PC-3 (cell line): ENCODE data around the gene EPB41L1. TPM values are rescaled to one million over a fixed set of nuclear protein-coding genes. Genes with fewer than 3 reads are reported as not detected.

ENCODE experiments used
- ATAC-seq: fragments of 200-7000 bp; cut with Tn5 transposase; 2 replicates; pipeline ENCODE4 v1.9.1; 2020; ENCODE audit warnings: mild to moderate bottlenecking, moderate library complexity
- BruUV-seq: library from RNA; stranded (reverse); fragments of 400-500 nt; replicated peaks from 2 replicates; lab custom pipeline; 2021; lab: Mats Ljungman, UMichigan
- CTCF ChIA-PET: fragments of 300-600 bp; sonication (Branson Sonifier 250); formaldehyde crosslinking; loops from one replicate; lab custom pipeline; 2022; ENCODE audit warnings: antibody characterized with exemption; lab: Charles Lee
- POLR2A ChIA-PET: fragments of 300-600 bp; sonication (Branson Sonifier 250); formaldehyde crosslinking; loops from one replicate; lab custom pipeline; 2022; ENCODE audit warnings: antibody characterized with exemption; ENCODE audit not compliant: unreplicated experiment; lab: Charles Lee
- DNase-seq: peaks from one replicate; pipeline ENCODE4 v3.0.0-alpha.2; 2015
- H2AFZ ChIP-seq: fragments of 300-600 bp; sonication (generic); 2 replicates; pipeline ENCODE4 v1.6.0; 2016; ENCODE audit warnings: antibody characterized with exemption, low read length
- H3F3A ChIP-seq: fragments of 300-600 bp; sonication (generic); one replicate; pipeline ENCODE4 v1.6.0; 2017; ENCODE audit warnings: antibody characterized with exemption, low read length, control low read depth, mild to moderate bottlenecking; ENCODE audit not compliant: unreplicated experiment
- H3K27ac ChIP-seq: fragments of 300-600 bp; sonication (generic); 2 replicates; pipeline ENCODE4 v1.5.1; 2016; ENCODE audit warnings: mild to moderate bottlenecking, low read length
- H3K27me3 ChIP-seq: fragments of 300-600 bp; sonication (generic); 2 replicates; pipeline ENCODE4 v1.6.1; 2016; ENCODE audit warnings: low read length, mixed read lengths
- H3K36me3 ChIP-seq: fragments of 300-600 bp; sonication (generic); 2 replicates; pipeline ENCODE4 v1.6.1; 2016; ENCODE audit warnings: low read depth, mixed run types, low read length, mixed read lengths
- H3K4me1 ChIP-seq: fragments of 300-600 bp; sonication (generic); 2 replicates; pipeline ENCODE4 v1.5.1; 2016; ENCODE audit warnings: low read length; ENCODE audit not compliant: insufficient read depth
- H3K4me2 ChIP-seq: fragments of 300-600 bp; sonication (generic); 2 replicates; pipeline ENCODE4 v1.6.0; 2016; ENCODE audit warnings: low read length
- H3K4me3 ChIP-seq: fragments of 300-600 bp; sonication (generic); 2 replicates; pipeline ENCODE4 v1.5.1; 2016; ENCODE audit warnings: mild to moderate bottlenecking, low read length, mixed read lengths
- H3K79me2 ChIP-seq: fragments of 300-600 bp; sonication (generic); 2 replicates; pipeline ENCODE4 v1.6.1; 2017; ENCODE audit warnings: low read length, mixed read lengths
- H3K9ac ChIP-seq: fragments of 300-600 bp; sonication (generic); 2 replicates; pipeline ENCODE4 v1.6.0; 2016; ENCODE audit warnings: mild to moderate bottlenecking, low read length
- H3K9me2 ChIP-seq: fragments of 300-600 bp; sonication (generic); replicated peaks from 2 replicates; pipeline ENCODE4 v1.6.1; 2016; ENCODE audit warnings: mixed run types, low read length, mixed read lengths
- H3K9me3 ChIP-seq: fragments of 300-600 bp; sonication (generic); 2 replicates; pipeline ENCODE4 v1.6.1; 2016; ENCODE audit warnings: low read length, mixed read lengths
- H4K20me1 ChIP-seq: fragments of 300-600 bp; sonication (generic); 2 replicates; pipeline ENCODE4 v1.6.1; 2016; ENCODE audit warnings: low read length, mixed read lengths
- CTCF ChIP-seq: fragments of 300-600 bp; sonication (generic); conservative IDR thresholded peaks from 2 replicates; pipeline ENCODE4 v1.5.1; 2017; ENCODE audit warnings: antibody characterized with exemption, low read depth, mild to moderate bottlenecking, low read length
- EZH2 ChIP-seq: fragments of 300-600 bp; sonication (generic); IDR thresholded peaks from one replicate; pipeline ENCODE4 v1.6.1; 2017; ENCODE audit warnings: antibody characterized with exemption, mild to moderate bottlenecking, low read length; ENCODE audit not compliant: unreplicated experiment
- EZH2phosphoT487 ChIP-seq: fragments of 300-600 bp; sonication (generic); IDR thresholded peaks from 2 replicates; pipeline ENCODE4 v1.6.1; 2018; ENCODE audit warnings: mild to moderate bottlenecking, antibody characterized with exemption, low read length, borderline replicate concordance
- intact Hi-C: fragments of 100-400 bp; cut with micrococcal nuclease; formaldehyde crosslinking; loops from 2 replicates; pipeline ENCODE4 v1.9.0; 2023
- total RNA-seq: library from RNA; depleted of rRNA; stranded (reverse); fragments of >200 nt; gene quantifications from 2 replicates; pipeline ENCODE4 v1.2.3, GENCODE V29; 2014

The EPB41L1 gene
- total RNA-seq, 1 experiment from 2014 or later, result 48.2 TPM

- Histone ChIP-seq H3K27me3 (no peaks in the 10 kb centered on the region), H2AFZ (no peak overlapping the region), H3F3A (no peaks in the 10 kb centered on the region), H3K4me3 (no peak overlapping the region), H3K4me2 (peak overlapping the region; percentile 29; the same call in 1 of the 2 replicates), H4K20me1 (no peaks in the 10 kb centered on the region), H3K4me1 (peaks cover 14% of the 10 kb centered on the region), H3K9ac (no peak overlapping the region), H3K27ac (no peak overlapping the region), H3K9me2 (no peaks in the 10 kb centered on the region), H3K79me2 (no peaks in the 10 kb centered on the region), H3K9me3 (no peaks in the 10 kb centered on the region), H3K36me3 (no peaks in the 10 kb centered on the region)
- ATAC-seq, result peak; percentile 88
- ChIA-PET CTCF (interaction anchor here (0.6 to 2.0 kb wide), 2 partner anchors 10 to 136 kb away, joined by 5 read pairs; no protein-coding TSS in a partner anchor), POLR2A (no interaction called here)
- DNase-seq, result peak; percentile 54
- BruUV-seq, result no TSS peak
- TF ChIP-seq EZH2 (no peak), EZH2phosphoT487 (no peak), CTCF (no peak)
- intact Hi-C loops, result no loop called here
Observed at GRCh38 chr20:36128463-36129159, 25.9 kb upstream of the EPB41L1 start.

- no TSS peak for BruUV-seq
- H3K4me1 ChIP-seq, result peaks cover 14% of the 10 kb centered on the region
- CTCF ChIA-PET, result interaction anchor here (0.6 kb wide), 1 partner anchor 136 kb away, joined by 5 read pairs; no protein-coding TSS in a partner anchor
Observed at GRCh38 chr20:36129160-36129543, 25.4 kb upstream of the EPB41L1 start.

More at GRCh38 chr20:36129160-36129543, 25.4 kb upstream of the EPB41L1 start:
- H4K20me1 ChIP-seq, result no peaks in the 10 kb centered on the region
- no peaks in the 10 kb centered on the region for H3K79me2 ChIP-seq
- POLR2A ChIA-PET, result no interaction called here
- DNase-seq (no peak), ATAC-seq (no peak)
- no peak overlapping the region for H3K4me3 ChIP-seq
- H3K9ac ChIP-seq, result no peak overlapping the region
- H3K4me2 ChIP-seq, result no peak overlapping the region
- intact Hi-C loops, result no loop called here
- no peak for TF ChIP-seq EZH2phosphoT487
- TF ChIP-seq EZH2, result no peak
- TF ChIP-seq CTCF, result no peak
- H3K27me3 ChIP-seq, result no peaks in the 10 kb centered on the region
- no peaks in the 10 kb centered on the region for H3K9me3 ChIP-seq
- no peak overlapping the region for H2AFZ ChIP-seq
- H3K9me2 ChIP-seq, result no peaks in the 10 kb centered on the region
- no peaks in the 10 kb centered on the region for H3F3A ChIP-seq
- H3K36me3 ChIP-seq, result no peaks in the 10 kb centered on the region
- H3K27ac ChIP-seq, result no peak overlapping the region
